AML-193 (cell line): ENCODE results near the gene TRIM66.

ENCODE experiments used
- DNase-seq, 2 experiments: peaks; one replicate each; lab custom pipeline; 2025; lab: John Stamatoyannopoulos, UW

TRIM66 gene

GRCh38 chr11:8654503-8654902, 28.0 kb downstream of the TRIM66 start:
- no peak for DNase-seq

- no peak for DNase-seq
Measured at GRCh38 chr11:8652140-8652539, 30.3 kb downstream of the TRIM66 start.

- DNase-seq = no peak
Measured at GRCh38 chr11:8650401-8650990, 32.0 kb downstream of the TRIM66 start.

DNA sequence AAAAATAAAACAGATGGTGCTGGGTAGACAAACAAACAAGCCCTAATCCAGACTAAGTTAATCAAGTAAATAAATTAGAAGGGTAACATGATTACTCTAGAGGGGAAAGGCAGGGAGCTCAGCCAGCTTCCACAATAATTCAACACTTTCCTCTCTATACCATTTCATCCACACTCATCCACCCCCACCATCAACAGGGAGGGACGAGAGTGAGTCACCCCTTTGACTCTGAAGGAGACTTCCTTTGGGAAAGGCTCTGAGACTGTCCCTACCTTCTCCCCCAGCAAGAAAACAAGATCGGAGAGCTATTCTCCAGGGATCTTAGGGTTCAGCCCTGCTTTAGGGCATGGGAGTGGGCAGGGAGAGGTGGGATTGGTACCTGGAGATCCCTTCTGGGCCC, 33.1 kb downstream of the TRIM66 start:
- no peak for DNase-seq

- no peak for DNase-seq
Measured at GRCh38 chr11:8646873-8647272, 35.6 kb downstream of the TRIM66 start.

DNA sequence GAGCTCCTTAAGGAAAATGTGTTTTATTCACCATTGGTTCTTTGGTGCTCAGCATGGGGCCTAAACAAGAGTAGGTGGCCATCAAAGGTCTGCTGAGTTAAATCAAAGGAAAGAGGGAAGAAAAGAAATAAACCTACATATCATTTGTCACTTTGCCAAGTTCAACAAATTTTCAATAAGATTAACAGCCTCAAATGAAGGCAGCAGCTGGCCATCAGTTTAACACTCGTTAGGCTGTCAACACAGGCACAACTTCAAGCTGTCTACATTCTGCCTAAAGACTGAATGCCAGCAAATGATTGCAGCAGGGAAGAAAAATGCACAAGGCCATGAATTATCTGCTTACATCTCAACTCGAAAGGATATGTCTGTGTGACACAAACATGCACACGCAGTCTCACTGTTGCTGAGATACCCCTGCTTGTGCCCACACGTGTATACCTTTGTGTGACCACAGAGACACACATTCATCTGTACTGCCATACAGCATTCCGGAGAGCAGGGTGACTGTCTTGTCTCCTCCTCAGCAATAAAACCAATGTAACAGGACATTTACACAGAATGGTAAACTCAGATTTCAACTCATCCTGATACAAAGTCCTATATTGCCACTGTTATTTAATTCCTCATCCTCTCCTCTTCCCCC, 40.1 kb downstream of the TRIM66 start:
- DNase-seq = no peak

DNA sequence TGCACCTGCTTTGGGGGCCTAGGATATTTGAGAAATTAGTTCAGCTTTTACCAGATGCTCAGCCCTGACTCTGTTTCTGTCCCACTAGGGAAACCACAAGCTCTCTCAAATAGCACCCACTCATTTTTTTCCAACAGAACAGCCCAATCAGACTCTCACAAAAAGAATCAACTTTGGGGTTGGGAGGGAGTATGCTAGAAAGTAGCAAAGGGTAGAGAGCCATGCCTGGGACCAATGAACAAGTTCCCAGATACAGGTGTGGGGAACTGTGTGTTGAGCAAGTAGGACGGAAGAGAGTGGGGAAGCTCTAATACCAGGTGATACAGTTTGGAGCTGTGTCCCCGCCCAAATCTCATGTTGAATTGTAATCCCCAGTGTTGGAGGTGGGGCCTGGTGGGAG, 41.1 kb downstream of the TRIM66 start:
- no peak for DNase-seq

GRCh38 chr11:8640267-8640906, 42.1 kb downstream of the TRIM66 start:
- no peak for DNase-seq

DNA sequence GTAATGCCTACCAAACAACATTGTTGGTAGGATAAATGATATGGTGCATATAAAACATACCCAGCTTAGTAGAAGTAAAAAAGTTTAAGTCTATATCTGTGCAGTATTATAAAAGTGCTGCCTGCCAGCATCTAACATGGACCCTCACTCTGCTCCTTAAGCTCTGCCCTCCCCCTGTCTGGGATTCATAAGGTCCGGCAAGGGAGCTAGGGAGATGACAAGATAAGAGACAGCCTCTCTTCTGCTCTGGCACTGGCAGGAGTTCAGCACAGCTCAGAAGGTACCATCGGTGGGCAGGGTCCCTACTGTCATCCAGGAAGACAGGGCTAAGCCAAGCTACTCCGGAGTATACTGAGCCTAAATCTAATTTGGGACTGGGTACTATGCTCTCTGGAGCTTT, 42.8 kb downstream of the TRIM66 start:
- DNase-seq = no peak

GRCh38 chr11:8638300-8638699, 44.2 kb downstream of the TRIM66 start:
- no peak for DNase-seq

- DNase-seq = no peak
Measured at GRCh38 chr11:8636127-8636526, 46.3 kb downstream of the TRIM66 start.

GRCh38 chr11:8634498-8634897, 48.0 kb downstream of the TRIM66 start:
- DNase-seq = no peak

GRCh38 chr11:8631395-8632118, 50.9 kb downstream of the TRIM66 start:
- no peak for DNase-seq

DNA sequence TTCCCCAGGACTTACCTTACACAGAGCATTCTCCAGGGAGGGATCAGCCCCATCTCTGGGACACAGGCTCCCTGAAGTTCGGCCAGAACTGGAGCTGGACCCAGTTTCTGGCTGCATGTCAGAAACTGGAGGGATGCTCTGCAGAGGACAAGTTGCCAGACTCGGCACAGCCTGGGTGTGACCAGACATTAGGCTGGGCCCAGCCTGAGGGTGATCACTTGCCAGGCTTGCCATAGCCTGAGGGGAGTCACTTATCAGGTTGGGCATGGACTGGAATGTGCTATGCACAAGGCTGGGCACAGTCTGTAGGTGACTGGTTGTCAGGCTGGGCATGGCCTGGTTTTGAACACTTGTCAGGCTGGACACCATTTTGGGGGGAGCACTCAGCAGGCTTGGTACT, 57.8 kb downstream of the TRIM66 start:
- DNase-seq = no peak

GRCh38 chr11:8621147-8621546, 61.3 kb downstream of the TRIM66 start:
- DNase-seq = no peak

- no peak for DNase-seq
Measured at GRCh38 chr11:8617063-8617462, 65.4 kb downstream of the TRIM66 start.

DNA sequence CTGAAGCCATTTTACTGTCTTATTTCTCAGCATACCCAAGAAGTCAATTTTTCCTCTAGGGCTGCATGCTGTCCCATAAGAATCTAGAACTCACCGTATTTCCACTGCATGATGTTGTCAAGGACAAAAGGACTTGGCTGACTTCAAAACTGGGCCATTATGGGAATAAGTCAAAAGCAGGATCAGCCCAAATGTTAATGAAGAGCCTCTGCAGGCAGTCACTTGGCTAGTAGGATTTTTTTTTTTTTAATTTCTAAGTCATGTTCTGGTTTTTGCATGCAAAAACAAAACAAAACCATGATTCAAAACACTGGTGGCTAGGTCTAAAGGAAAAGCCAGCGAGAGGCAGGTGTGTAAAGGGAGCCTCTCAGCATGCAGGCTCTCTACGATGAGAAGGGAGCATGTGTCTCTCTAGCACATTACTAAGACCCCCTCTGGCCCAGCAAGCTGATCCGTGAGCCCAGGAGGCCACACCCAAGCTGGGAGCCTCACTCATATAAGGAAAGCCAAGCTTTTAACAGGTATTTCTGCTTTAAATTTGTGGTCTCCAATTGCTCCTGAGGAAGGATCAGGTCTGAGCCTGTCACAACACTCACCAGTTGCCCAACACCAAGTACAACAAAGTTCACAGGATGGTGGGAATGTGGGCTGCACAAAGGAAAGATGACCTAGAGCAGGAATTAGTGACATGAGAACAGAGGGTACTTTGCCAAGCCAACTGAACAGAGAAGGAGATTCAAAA, 67.0 kb downstream of the TRIM66 start:
- no peak for DNase-seq

DNA sequence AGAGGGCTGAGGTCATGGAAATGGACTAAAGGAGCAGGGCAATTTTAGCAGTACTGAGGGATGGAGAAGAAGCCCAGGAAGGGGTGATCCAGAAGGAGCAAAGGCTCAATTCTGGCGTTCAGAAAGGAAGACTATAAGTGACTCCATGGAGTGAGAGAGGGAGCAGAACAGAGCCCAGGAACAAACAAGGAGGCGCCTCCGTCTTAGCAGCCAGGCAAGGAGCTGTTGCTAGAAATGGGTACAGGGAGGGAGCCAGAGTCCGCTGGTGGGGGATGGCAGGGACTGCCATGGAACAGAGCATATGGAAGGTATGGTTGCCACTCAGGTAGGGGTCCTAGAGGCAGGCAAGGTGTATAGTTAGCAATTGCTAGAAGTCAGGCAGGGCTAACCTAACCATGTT, 68.0 kb downstream of the TRIM66 start:
- no peak for DNase-seq

DNA sequence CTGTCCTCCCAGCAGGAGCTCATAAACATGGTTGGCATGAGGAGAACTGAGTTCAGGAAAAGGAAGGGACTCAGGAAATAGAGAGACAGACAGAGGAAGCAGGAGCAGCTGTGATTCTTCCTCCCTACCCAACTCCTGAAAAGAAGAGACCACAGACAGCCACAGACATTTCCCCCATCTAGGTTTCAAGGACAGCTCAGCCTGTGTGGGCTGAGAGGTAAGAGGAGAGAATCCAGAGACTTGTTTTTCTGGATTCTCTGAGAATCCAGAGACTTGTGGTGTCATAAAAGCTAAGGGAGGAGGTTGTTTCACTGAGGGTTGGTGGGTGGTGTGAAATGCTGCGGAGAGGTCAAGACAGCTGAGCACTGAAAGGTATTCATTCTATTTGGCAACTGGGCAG, 69.4 kb downstream of the TRIM66 start:
- DNase-seq = no peak

DNA sequence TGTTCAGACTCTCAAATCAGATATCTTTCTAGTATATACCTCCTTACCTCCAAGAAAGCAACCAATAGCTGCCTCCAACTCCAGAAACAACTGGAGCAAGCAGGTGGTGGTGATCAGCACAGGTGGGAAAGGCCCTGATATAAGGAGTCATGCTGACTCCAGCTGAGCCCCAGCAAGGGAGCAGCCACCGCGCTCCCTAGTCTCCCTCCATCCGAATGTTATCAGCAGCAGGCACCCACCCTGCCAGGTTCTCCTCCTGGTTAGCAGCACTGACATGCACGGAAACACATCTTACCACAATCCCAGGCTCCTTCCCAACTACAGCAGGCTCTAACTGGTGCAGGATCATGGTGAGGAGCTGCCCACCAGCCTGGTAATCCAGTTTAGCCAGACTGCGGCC, 69.9 kb downstream of the TRIM66 start:
- DNase-seq = no peak

GRCh38 chr11:8610532-8611116, 71.8 kb downstream of the TRIM66 start:
- no peak for DNase-seq

DNA sequence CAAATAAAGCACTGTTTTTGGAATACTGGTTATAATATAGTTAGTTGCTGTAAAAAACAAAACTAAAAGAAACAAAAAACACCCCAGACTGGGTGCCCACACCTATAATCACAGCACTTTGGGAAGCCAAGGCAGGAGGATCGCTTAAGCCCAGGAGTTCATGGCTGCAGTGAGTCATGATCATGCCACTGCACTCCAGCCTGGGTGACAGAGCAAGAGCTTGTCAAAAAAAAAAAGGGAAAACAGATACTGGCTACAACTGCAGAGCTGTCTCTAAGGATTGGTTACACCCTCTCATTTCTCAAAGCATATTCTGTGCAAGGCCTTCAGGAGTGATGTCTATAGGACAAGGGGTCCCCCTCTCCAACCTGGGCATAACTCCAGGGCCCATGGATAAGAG, 73.8 kb downstream of the TRIM66 start:
- DNase-seq = no peak
